NCI-H2029 treated with DMSO at 0.1 percent for 48 hours (cell line): Measurements from ENCODE around the gene FOXO3.
"Not testable (repeated sequence)": the region's sequence is repeated elsewhere in the genome, so short reads cannot be mapped to it uniquely, and the experiment has no call there.

ENCODE experiments used
- DNase-seq: peaks from one replicate; lab custom pipeline; 2025; lab: John Stamatoyannopoulos, UW

FOXO3 gene

DNA sequence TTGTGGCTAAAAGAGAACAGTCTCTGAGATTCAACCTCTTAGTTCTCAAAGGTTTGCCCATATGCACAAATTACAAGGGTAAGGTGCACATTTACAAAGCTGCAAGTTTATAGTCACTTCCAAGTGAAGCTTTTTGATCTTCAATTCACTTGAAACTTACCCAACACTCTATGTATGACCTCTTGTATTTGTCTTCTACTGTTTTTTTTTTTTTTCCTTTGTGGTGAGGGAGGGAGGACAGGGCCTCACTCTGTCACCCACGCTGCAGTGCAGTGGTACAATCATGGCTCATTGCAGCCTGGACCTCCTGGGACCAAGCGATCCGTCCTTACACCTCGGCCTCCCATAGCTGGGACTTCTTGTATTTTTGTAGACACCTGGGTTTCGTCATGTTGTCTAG is 4.5 kb upstream of the FOXO3 start:
- DNase-seq: no peak

DNA sequence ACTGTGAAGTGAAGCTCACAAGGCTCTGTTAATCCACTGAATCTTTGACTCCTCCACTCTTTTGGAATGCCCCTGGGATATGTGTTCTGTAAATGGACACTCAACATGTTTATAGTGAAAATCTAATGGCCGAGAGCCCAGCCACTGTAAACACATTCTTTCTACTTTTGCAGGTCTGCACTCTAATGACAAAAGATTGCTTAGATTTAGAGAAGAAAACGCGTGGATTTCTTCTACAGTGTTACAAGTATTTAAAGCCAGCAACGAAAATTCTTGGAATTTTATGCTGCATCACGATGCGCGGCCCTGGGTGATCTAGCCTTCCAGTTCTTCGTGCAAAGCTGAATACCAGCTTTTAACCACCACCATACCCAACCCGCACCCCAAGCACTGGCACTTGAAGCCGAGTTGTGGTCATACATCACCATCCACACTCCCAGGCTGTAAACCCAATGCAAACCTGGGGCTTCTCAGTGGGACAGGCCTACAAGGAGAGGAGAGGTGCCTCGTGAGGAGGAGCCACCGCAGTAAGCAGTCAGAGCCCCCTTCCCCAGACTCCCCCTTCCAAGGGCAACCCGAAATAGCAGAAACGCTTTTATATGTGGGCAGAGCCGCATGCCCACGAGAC is 3.7 kb upstream of the FOXO3 start:
- DNase-seq: no peak

DNA sequence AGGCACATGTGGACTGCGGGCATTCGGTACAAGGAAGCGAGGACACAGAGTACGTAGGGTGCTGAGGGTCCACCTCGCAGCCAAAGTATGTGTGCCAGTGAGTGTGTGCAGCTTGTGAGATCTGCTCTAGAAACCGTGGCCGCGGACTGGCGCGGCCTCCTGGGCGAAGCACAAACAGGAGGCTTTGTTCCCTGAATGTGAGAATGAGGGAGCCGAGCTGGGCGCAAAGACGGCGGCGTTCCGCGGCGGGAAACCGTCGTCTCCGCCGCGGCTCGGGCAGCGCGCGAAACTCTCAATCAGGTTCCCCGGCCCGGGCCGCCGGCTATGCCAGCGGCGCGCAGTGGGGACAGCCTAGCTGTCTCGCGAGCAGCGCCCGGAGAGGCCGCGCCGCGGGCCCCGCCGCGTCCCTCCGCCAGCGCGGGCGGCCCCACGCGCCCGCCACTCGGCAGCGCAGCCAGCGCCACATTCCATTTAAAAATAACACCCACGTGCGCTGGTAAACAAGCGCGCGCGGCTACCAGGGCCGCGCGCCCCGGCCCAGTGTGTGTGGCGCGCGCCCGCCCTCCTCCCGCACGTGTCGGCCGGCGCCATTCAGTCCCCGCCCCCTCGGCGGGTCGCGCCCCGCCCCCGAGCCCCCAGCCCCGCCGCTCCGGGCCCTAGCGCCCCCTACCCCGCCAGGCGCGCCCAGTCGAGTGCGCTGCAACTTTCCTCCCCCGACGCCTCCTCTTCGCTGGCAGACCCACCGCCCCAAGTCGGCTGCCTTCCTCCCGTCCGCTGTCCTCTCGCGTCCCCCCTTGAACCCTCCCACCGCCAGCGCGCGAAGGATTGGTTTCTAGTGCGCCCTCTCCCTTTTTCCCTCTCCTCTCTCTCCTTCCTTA is 3.0 kb upstream of the FOXO3 start:
- peak; percentile 49 for DNase-seq

DNA sequence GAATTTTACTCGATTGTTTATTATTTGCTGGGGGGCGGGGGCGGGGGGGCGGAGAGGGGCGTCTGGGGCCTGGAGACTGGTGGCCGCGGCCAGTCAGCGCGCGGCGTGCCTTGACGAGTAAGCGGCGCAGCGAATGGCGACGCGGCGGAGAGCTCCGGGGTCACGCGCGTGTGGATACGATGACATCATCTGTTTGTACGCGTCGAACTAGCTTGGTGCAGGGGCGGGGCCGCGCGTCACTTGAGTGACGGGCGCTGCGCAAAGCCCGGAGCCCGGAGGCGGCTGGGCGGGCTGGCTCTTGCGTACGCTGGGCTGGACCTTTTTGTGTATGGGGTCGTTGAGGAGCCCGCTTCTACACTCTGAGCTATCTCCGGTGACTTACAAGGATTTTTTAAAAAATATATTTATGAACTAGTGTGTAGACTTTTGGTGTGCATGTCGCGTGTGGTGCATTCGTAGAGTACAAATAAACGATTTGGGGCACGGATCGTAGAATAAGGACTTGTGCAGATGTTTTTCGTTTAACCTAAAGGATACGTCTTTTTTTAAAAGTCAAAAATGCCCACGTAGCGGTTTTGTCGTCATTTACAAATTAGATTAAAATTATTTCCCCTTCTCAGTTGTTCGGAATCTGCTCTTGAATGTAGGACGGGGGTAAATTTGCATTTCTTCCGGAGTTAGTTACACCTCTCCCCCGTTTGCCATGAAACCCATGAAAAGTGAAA is 2.2 kb upstream of the FOXO3 start:
- peak; percentile 85 for DNase-seq

DNA sequence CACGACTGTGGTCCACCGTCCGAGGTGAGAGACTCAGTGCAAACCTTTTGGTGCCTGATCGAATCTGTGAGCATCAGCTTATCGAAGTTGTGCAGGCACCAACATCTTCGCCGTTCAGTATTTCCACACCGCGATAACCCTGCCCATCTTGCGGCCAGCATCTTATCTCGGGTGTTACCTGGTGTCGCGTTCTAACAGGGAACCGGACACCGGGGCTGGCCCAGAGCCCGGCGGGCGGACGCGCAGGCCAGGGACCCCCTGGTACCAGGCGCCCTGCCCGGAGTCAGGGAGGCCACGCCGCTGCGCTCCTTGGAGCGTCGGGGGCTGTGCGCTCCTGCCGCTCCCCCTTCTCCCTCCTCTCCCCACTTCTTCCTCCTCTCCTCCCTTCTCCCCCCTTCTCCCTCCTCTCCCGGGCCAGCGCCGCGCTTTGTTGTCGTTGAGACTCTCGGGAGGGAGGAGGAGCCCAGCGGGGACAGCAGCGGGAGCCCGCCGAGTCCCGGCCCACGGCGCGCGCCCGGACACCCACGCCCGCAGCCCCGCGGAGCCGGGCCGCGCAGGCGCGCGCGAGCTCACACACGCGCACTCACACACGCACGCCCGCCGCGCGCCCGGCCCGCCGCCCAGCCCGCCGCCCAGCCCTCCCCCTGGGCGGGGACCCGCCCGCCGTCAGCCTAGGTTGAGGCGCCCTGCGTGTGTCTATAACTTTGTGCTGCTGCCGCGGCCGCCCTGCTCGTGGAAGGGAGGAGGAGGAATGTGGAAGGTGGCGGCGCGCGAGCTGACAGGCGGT is 1.4 kb upstream of the FOXO3 start:
- peak; percentile 62 for DNase-seq

DNA sequence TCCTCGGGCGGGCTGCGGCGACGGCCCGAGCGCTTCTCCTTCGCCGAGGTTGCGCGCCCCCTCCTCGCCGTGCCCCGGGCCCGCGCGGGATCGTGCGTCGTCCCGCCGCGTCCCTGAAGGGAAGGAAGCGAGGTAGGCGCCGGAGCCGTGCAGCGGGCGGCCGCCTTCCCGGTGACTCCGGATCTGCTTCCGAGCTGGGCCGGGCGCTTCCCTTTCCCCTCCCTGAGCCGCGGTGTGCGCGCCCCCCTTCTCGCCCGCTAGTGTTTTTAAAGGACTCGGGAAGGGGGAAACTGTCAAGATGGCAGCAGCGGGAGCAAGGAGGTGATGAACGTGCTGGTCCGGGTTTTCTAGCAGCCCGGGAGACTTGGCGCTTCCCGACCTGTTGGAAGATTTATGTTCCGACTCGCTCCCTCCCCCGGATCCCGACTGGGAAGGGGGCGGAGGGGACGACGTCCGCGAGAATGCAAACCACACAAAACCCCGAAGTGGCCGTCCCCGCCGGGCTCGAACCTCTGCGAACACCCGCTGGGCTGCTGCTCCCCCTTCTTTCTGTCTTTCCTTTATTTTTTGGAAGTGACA is 744 bp upstream of the FOXO3 start:
- peak; percentile 40 for DNase-seq

DNA sequence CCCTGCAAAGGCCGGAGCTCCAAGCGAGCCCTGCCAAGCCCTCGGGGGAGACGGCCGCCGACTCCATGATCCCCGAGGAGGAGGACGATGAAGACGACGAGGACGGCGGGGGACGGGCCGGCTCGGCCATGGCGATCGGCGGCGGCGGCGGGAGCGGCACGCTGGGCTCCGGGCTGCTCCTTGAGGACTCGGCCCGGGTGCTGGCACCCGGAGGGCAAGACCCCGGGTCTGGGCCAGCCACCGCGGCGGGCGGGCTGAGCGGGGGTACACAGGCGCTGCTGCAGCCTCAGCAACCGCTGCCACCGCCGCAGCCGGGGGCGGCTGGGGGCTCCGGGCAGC is 561 bp downstream of the FOXO3 start:
- not testable (repeated sequence) for DNase-seq

DNA sequence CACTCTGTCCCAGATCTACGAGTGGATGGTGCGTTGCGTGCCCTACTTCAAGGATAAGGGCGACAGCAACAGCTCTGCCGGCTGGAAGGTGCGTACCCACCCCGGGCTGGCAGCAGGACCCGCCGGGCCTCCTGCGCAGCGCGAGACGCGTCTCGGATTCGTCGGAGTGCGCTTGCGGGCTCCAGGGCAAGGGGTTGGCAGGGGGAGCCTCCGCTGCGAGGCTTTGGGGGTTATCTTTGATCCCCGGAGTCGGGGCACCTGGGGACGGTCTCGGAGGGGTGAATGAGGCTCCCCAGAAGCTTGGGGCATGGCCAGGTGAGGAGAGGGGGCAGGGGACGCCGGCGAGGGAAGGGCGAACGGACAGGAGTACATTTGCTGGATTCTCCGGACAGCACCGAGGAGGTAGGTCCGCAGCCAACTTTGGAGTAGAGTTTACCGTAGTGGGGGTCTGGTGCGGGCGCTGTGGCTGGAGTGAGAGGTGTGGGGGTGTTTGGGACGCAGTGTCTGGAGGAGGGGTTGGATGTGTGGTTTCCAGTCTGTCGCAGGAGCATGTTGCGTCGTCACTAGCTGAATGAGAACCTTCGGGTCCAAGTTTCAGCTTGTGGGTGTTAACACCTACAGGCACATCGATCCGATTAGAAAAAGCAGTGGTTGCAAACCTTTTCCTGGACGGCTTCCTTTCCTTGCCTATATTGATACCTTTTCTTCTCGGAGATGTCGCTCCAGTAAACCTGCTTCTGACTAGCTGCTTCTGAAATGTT is 1.2 kb downstream of the FOXO3 start:
- no peak for DNase-seq

DNA sequence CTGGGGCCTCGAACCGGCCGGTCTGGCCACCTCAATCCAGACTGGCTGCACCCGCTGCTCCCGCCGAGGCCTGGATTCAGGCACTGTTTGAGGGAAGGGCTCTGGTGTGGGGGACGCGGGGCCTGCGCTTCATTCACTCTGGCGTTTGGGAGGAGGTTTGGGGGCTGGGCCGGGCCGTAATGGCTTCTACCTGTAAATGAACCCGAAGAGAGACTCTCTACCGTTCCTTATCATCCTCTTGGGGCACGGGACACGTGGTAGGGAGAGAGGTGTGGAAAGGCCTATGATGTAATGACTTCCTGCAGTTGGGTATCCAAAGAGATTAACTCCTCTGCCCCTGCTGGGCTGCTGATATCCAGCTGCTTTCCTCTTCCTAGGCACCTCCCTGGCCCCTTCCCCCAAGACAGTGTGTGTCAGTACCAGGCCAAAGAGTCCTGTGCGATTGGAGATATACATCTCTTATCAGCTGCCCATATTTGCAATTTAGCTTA is 1.8 kb downstream of the FOXO3 start:
- DNase-seq: peak; percentile 64

DNA sequence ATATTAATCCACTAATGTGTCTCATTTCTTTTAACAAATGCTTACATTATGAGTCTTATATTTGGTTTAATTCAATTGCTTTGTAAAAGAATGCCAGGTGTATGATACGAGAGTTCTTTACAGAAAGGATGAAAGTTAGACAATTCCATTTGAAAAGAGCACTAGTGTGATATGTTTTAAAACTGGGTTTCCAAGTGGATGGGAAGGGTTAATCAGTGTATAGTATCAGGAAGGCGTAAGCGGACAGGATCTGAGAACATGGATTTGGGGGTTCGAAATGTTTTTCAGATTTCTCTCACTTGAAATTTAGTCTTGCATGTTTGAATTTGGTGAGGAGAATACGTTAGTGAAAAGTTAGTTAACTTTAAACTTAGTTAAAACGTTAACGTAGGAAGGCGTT is 2.6 kb downstream of the FOXO3 start:
- no peak for DNase-seq

DNA sequence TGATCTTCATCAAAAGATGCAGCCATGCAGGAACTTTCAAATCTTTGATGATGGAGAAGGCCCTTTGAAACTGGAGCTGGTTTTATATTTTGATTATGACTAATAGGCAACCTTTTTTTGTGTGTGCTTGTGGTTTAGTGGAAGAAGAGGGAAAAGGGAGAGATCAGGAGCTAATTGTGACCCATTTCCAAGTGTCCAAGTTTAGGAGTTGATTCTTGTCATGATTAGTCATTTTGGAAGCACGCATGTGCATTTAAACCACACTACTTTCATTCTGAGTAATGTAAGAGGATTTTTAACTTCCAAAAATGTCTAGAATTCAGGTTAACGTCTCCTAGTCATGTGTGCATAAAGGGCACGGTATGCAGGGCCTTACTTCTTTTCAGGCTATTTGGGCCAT is 3.5 kb downstream of the FOXO3 start:
- no peak for DNase-seq

DNA sequence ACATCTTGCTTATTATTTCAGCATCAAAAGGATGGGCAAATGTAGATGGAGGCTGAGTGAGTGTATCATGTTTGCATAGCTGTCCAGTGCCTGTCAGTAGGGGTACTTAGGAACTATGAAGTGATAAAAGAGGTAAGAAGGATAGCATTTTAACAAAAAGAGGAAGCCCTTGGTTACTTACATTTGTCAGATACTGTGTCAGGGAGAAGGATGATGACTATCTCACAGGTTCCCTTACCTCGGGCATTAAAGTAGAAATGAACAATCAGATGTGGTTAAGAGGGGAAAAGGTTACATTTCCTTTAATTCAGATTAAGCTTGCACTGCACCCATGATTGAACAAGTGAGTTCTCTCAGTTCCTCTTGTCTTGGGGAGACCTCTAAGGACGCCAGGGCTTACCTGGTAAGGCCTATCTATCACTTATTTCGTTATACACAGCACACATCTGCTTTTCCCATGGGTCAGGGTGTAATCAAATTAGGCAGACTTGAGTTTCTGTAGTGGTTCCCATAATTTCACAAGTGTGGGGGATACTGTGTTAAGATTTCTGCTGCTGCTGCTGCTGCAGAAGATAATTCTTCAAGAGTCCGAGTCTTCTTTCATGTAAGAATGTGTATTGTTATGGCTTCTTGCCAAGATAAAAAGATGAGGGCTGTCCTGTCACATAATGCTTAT is 4.5 kb downstream of the FOXO3 start:
- DNase-seq: peak; percentile 11

DNA sequence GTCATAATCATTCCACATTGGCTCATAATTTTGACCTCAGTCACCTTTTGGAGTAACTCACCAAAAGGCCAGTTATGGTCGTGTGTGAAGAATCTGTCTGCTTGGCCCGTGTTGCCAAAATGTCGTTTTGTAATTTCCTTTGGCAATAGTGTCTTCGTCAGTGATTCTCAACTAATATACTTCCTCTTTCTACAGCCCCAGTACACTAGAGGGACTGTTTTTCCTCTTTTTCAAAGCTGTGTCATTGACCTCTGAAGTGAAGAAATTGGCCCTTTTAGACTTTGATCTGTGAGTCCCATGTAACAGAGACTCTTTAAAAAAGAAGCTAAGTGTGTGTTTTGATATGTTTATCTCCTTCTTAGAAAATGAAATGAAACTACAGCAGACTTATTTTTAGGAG is 5.2 kb downstream of the FOXO3 start:
- no peak for DNase-seq

DNA sequence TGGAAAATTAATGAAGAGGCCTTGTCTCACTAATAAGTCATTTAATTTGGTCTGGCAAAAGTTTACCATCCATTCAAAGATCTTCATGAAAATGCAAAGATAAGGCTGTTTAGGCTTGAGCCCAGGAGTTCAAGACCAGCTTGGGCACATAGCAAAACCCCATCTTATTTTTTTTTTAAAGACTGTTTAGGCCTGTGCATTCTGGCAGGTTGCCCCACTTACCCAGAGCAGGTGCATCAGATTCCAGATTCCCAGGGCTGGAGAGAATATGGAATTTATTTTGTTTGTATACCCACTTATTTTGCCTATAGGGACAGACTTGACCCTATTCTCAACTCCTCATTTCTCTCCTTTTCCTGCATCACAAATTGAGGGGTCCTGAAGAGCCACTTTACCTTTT is 5.7 kb downstream of the FOXO3 start:
- DNase-seq: no peak

DNA sequence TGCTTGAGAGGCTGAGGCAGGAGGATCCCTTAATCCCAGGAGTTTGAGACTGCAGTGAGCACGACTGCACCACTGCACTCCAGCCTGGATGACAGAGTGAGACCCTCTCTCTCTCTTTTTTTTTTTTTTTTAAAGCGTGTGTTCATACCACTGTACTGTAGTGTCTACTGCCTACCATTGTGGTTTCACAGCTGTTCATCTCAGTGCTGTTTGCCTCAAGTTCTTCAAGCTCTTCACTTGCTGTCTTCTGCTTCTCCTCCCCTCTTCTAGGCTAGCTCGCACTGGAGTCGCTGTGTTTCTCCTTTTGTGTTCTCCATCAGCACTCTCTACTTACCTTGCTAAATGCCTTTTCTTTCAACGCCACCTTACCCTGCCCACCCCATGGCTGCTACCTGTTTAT is 7.4 kb downstream of the FOXO3 start:
- no peak for DNase-seq

DNA sequence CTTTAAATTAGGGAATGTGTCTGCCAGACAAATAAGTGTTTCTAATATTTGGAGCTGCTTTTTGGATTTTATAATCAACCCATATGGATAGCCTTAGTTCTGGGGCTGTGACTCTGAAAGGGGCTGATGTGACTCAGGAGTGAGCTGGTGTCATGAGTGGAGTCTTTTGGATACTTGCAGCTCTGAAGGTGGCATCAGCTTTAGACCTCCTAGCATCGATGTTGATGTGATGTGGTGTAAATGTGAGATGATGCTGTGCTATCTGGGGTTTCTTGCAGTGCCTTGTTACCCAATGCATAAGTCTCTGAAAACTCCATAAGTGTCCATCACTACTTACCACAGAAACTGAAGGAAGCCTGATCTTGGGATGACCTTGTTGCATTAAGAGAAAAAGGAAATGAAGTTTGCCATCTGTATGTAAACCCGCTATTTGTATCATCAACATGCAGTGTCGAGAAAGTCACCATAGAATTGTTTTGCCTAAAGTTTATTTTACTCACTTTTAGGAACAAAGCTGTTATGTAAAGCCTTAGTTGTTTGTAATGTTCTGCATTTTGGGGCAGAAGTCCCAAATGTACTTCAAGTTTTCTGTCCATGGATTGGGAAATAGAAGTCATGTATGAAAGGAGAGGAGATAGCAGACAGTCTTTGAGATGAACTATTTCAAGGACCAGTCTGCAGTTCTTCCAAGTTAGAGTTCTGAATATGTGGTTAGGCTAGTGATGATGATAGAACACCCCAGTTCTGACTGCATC is 8.0 kb downstream of the FOXO3 start:
- no peak for DNase-seq

DNA sequence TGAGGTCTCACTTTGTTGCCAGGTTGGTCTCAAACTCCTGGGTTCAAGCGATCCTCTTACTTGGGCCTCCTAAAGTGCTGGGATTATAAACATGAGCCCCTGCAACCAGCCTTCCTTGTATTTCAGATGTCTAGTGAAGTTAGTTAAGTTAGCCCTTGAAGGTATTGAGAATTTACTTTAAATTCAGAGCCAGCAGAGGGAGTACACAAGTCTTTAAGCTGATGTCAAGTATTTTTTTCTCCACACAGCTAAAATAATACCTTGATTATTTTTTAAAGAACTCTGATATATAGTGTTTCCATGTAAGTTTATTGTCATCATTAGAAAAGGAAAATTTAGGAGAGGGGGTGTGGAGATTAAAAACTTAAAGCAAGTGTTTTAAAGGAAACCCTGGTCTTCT is 9.8 kb downstream of the FOXO3 start:
- no peak for DNase-seq

DNA sequence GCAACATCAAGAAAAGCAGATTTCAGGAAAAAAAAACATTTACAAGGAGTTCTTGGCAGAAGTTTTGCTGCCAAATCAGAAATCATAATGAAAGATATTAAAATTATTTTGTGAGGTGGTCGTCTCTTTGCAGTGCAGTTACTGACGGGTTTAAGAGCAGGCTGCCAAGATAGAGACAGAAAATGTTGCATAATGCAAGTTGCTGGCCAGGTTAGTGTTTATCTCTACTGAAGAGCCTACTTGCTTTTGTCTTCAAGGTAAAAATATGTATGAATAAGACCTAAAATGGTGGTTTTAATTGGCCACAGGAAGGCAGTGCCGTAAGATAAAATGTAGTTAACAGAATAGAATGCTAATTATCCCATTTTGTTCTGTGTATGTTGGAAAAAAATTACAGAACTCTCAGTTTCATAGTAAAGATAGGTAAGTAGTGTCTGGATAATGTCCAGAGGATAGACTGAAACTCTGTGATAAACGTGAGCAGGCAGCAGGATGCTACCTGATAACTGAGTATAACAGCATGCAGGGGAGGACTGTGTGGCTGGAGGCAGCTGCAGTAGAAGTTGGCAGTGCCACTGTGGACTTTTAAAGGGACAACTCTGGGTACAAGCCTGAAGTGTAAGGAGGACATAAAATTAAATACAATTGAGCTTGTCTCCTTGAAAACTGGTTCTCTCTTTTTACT is 13.9 kb downstream of the FOXO3 start:
- DNase-seq: peak; percentile 77

DNA sequence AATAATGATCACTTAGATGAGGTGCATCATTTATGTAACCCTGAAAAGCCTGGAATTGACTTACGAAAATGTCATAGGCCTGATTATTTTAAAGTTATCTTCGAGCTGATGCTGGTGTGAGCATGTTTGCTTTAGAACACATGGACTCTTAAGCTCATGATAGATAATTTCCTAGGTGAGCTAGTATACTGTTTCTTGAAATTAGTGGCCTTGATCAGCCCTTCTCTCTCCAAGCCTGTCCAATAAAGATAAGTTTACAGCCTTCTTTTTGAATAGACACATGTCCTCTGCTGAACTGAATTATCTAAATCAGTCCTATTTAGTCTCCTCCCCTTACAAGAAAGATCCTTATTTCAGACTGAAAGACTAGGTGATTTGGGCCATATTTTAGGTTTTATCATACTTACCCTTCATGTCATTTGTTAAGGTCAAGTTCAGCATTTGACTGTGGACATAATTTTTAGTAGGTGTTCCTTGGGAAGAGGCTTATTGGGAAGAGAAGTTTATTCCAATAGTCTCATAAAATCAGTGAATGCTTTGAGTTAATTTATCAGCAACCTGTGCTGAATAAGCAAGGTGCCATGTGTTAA is 15.3 kb downstream of the FOXO3 start:
- no peak for DNase-seq
